CMK (cell line): ENCODE results near the gene FAM216A.
"Not testable (repeated sequence)": the region's sequence is repeated elsewhere in the genome, so short reads cannot be mapped to it uniquely, and the experiment has no call there.

ENCODE experiments used
- DNase-seq: peaks from one replicate; pipeline ENCODE4 v3.0.0-alpha.2; 2010; ENCODE audit warnings: low read depth

The FAM216A gene, protein sequence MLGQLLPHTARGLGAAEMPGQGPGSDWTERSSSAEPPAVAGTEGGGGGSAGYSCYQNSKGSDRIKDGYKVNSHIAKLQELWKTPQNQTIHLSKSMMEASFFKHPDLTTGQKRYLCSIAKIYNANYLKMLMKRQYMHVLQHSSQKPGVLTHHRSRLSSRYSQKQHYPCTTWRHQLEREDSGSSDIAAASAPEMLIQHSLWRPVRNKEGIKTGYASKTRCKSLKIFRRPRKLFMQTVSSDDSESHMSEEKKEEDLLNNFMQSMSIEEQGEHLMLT

DNA sequence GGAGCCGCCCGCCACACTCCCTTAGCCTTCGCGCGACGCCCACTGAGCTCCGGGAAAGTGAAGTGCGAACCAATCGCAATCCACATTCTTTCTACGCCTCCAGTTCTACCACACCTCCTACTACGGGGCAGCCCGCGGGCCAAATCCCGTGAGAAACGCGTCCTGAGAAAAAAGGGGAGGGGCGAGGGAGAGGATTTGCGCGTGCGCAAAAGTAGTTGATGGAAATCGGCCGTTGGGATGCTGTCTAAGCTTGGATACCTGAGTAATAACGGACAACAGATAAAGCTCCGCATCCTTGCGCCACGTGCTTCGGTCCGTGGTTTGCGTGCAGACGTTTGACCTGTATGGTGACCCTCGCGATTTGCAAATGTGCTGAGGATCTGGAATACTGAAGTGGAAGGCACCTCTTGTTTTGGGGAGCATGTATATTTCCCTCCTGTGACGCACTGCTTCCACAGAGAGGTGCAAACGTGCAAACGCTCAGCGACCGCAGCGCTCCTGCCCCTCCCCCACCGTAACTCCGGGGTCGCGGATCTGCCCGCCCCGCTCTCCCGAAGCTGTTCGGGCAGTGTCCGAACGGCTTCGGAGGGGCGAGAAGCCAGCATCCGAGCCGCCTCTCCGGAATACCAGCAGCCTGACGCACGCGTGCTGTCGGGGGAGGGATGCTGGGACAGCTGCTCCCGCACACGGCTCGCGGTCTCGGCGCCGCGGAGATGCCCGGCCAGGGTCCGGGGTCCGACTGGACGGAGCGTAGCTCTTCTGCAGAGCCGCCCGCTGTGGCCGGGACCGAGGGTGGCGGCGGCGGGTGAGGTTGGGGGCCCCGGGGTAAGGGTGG, at the start of gene FAM216A, which contains the start of gene GPN3:
FAM216A (plus strand) TSS at position 632 of the 835 bp plus-strand sequence; CDS start at position 663, 31 bp downstream.
GPN3 (minus strand) TSS at position 44 of the 835 bp plus-strand sequence. CDS start 54 bp downstream, outside the sequence.
- peak; percentile 89 for DNase-seq

DNA sequence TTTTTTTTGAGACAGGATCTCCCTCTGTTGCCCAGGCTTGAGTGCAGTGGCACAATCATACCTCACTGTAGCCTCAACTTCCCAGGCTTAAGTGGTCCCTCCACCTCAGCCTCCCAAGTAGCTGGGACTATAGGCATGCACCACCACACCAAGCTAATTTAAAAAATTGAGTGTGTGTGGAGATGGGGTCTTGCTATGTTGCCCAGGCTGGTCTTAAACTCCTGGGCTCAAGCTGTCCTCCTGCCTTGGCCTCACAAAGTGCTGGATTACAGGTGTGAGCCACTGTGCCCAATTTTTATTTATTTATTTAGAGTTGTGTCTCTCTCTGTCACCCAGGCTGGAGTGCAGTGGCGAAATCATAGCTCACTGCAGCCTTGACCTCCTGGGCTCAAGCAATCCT, 48.0 kb upstream of the FAM216A start:
- DNase-seq, result not testable (repeated sequence)

DNA sequence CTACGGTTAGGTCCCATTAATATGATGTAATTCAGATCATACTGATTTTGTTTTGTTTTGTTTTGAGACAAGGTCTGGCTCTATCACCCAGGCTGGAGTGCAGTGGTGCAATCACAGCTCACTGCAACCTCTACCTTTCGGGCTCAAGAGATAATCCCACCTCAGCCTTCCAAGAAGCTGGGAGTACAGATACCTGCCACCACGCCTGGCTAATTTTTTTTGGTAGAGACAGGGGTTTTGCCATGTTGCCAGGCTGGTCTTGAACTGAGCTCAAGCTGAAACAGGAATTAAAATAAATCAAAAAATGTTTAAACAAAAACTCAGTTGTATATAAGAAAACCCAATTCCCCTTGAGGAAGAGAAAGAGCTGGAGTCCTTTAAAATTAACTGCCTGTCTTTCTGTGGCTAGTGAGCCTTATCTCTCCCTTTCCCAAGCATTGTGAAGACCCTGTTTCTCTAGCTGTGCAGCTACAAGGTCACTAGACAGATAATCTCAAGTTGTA, 47.4 kb upstream of the FAM216A start:
- DNase-seq, result no peak

DNA sequence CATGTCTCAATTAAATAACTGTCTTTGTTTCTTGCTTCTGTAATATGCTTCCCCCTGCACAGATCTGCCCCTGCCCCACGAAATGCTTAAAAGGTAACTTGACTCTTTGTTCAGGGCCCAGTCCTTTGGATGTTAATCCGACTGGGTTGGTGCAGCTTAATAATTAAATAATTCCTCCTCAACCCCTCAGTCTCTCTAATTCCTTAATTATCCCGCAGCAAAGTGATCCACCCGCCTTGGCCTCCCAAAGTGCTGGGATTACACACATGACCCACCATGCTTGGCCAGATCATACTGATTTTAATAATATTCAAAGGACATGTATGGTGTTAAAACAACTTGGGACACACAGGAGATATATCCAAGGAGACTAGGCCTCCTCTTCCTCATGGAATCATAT, 46.9 kb upstream of the FAM216A start:
- no peak for DNase-seq

DNA sequence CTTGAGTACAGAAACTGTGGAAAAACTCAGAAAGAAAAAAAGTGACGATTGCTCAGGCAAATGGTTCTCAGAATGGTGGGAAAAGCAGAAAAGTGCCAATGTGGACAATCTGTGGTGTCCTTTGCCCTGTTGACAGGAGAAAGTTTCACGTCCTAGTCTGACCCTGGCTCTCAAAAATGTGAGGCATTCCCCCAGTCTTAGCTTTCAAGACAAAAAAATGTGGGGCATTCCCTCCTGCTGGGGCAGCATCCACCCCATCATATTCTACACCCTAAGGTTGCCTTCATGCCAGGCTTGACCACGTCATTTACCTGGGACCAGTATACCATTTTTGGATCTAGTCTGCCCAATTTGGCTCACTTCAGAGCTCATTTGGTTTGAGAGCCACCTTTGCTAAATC, 44.4 kb upstream of the FAM216A start:
- no peak for DNase-seq

DNA sequence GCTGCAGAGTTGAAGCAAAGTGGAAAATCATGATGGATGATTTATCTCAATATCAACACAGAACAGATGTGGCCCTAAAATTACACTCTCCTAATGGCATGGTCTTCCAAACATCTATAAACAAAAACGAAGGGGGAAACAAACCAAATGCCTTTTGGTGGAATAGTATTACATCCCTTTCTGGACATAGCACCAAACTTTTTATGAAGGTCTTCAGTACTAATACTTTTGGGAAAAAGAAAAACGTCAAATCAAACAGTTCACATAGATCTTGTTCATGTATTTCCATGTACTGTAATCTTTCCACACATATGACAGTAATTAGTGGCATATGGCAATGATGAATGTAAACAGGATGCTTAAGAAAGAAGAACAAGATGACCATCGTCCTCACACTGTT, 42.2 kb upstream of the FAM216A start:
- no peak for DNase-seq

DNA sequence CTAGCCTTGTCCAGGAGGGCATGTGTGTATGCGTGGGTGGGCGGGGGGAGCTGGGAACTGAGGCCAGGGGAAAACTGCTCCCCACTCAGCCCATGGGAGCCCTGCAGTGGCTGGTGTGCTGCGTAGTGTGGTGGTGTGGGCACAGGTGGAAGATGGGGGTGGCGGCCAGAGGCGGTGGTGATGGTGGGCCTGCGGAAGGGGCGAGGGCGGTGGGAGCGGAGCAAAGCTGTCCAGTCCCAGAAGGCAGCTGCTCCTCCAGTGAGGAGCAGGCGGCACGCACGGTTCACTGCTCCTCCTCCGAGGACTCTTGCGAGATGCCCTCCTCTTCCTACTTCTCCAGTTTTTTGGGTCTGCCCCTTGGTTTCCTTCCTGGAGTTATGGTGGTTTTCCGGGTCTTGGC, 39.0 kb upstream of the FAM216A start:
- DNase-seq, result not testable (repeated sequence)

DNA sequence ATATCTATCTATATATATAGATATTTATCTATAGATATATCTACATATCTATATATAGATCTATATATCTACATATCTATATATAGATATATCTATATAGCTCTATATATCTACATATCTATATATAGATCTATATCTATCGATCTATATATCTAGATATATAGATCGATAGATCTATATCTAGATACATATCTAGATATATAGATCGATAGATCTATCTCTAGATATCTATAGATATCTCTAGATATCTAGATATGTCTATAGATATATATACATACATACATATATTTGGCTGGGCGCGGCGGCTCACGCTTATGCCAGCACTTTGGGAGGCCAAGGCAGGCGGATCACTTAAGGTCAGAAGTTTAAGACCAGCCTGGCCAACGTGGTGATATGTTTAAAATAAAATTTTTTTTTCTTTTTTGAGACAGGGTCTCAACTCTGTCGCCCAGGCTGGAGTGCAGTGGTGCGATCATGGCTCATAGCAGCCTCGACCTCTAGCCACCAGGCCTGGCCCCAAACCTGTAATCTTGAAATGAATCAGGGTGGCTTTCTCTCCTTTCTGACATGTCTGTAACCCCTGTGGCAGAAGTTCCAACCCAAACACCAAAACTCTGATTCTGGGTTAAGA, 36.6 kb upstream of the FAM216A start:
- no peak for DNase-seq

DNA sequence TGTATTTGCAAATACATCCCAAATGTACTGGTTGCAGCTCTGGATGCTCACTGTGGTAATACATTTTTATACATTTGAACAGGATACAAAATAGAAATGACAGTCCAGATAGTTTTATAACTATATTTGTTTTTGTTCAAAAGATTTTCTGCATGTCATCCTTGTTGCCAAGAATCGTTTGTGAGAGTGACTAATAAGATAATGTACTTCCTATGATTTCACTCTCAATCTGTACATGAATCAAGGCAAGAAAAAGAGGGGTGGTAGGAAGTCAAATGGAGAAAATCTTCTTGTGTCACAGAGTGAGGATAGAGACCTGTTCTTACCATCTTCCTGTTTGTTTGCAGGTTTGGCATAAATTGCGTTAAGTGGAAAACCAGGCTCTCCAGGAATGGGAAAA, 32.4 kb upstream of the FAM216A start:
- no peak for DNase-seq

DNA sequence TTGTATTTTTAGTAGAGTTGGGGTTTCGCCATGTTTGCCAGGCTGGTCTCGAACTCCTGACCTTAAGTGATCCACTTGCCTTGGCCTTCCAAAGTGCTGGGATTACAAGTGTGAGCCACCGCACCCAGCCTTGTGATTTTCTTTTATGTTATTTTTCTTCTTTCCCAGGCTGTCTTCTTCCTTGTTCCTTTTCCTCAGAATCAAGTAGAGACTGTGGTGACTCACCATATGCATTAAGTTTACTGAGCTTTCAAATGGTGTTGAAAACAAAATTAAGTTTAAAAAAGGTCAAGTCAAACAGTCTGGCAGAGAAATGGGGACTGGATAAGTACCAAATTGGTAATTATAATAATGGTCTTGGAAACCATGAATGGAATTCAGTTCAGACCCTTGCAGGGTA, 24.2 kb upstream of the FAM216A start:
- DNase-seq, result no peak

DNA sequence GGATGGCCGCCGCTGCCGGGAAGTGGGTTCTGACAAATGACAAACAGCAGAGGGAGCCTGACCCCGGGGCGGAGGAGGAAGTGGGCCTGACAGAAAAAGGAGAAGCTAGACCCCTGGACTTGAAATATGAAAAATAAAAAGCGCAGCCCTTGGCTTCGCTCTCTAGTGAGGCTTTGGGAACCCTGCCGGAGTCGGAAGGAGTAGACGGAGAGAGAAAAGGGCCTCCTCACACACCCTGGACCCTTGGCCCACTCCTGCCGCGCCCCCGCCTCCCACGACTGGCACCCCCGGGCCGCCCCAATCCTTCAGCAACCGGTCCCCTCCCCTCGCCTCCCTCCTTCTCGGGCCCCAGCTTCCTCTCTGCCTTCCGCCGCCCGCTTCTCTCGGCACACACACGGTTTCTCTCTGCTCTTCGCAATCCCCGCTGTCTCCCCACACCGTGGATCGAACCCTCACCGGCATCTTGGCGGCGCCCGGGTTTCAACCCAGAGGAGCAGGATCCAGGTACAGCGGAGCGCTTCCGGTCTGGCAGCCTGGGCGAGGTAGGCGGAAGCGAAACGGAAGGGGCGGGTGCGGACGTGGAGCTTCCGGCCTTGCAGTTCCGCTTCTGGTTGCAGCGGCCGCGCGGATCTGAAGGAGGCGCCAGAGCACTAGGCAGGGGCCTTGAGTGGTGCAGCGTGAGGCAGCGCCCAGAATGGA, 18.7 kb upstream of the FAM216A start, which contains the start of gene ARPC3:
ARPC3 (minus strand) TSS at position 539 of the 699 bp plus-strand sequence; CDS start at position 462, 77 bp downstream.
- DNase-seq, result peak; percentile 92

DNA sequence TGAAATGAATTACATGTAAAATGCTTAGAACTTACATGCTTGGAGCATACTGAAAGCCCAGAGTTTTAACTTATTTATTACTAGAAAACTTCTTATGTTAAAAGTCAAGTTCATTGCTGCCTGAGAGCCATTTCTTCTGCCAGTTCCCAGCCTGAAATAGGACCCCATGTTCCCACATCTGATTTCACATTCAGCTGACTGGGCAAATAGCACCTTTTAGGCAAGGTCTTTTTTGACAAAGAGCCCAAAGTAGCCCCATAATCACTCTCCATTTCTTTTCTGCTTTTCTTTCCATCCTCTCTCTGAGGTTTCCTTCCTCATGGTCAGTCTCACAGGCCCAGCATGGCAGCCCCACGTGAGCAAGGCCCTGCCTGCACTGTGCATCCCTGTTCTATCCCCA, 17.4 kb upstream of the FAM216A start:
- DNase-seq, result no peak

DNA sequence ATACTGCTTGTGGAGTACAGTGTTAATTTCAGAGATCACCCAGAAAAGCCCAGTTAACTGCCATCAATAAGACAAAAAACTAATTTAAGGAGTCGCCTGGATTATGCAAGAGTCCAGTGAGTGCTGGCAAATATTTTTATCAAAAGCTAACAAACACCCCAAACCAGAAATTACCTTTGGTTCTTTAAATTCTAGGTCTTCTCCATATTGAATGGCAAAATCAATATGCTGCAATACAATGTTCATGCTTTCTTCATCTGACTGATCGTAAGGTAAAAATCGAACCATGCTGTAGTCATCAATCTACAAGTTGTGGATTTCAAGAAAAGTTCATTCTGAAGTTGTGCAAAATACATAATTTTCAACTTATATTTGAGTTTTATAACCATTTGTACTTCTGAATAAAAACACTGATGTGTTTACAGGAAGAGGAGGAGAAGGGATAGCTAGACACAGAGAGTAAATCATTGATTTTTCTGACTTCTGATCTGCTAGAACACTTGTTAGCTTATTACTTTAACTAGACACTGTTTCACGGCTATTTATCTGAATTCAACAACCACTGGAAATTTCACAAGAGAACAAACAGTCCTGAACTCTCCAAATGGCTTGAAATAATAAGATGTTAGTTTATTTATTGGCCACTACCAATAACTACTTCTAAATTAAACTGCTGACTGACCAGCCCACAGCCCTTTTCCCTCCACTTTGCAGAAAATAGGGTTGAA, 14.9 kb upstream of the FAM216A start:
- no peak for DNase-seq

DNA sequence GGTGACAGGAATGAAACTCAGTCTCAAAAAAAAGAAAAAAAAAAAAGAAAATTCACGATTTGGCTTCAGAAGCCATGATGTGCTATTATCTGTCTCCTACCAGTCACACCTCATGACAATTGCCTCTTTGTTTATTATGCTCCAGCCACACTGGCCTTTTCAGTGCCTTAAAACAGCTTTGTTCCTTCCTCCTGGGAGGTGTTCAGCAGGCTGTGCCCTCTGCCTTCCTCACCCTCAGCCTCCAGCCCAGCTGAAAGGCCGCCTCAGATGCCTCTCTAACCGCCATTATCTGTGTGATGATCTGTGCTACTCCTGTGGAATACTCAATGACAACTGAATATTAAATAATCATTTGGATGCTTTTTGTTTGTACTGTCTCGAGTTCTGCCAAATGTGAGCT, 9.9 kb upstream of the FAM216A start:
- no peak for DNase-seq

DNA sequence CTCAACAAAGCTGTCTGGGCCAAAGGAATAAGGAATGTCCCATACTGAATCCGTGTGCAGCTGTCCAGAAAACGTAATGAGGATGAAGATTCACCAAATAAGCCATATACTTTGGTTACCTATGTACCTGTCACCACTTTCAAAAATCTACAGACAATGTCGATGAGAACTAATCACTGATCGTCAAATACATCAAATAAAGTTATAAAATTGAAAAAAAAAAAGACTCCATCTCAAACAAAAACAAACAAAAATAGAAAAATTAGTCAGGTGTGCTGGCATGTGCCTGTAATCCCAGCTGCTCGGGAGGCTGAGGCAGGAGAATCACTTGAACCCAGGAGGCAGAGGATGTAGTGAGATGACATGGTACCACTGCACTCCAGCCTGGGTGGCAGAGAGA, 7.5 kb upstream of the FAM216A start:
- not testable (repeated sequence) for DNase-seq

DNA sequence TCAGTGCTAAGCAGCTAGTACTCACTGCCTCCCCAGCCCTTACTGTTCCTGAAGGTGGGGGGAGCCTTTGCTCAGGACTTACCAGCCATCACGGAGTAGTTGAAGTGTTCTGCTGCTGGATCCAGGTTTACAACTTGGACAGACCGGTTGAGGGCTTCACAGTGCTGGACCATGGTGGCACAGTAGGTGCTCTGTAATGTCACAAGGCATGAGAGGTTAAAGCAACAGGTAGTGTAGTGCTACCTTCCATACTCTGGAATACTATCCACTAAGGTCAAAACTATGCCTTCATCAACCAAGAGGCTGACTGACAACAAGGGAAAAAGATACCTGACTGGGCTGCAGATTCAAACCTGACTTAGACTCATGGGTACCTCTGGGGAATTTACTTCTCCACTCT, 3.6 kb upstream of the FAM216A start:
- DNase-seq, result no peak

DNA sequence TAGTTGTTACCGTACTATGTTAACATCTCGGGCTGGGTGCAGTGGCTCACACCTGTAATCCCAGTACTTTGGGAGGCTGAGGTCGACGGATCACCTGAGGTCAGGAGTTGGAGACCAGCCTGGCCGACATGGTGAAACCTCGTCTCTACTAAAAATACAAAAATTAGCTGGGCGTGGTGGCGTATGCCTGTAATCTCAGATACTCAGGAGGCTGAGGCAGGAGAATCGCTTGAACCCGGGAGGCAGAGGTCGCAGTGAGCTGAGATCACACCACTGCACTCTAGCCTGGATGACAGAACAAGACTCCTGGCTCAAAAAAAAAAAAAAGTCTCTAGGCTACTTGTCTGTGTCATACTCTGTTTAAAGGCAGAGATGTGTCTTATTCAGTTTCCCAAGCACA, 2.9 kb upstream of the FAM216A start:
- not testable (repeated sequence) for DNase-seq

DNA sequence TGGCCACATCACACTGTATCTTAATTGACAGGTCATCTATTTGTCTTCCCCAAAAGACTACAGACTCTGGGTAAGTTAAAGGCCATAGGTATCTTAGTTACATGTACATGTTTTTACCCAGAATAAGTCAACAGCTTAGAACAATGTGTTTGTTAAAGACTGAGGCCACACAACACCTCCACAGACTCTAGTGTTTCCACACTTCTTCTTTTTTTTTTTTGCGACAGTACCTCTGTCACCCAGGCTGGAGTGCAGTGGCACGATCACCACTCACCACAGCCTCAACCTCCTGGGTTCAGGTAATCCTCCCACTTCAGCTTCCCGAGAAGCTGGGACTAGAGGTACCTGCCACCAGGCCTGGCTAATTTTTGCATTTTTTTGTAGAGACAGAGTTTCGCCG, 1.9 kb upstream of the FAM216A start:
- DNase-seq, result no peak

DNA sequence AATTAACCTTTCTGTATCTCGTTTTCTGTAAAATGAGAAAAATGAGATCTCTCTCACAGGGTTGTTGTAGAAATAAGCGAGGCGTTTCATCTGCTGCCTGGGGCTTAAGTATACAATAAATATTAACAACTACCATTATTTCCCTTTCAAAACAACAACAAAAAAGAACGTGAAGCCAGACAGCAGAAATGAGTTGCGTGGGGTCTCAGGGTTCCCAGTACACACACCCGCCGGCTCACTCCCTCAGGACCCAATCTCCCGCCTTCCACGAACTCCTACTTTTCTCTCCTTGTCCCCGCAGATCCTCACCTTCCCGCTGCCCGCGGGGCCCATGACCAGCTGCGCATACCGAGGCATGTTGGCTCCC, 815 bp upstream of the FAM216A start:
- no peak for DNase-seq

DNA sequence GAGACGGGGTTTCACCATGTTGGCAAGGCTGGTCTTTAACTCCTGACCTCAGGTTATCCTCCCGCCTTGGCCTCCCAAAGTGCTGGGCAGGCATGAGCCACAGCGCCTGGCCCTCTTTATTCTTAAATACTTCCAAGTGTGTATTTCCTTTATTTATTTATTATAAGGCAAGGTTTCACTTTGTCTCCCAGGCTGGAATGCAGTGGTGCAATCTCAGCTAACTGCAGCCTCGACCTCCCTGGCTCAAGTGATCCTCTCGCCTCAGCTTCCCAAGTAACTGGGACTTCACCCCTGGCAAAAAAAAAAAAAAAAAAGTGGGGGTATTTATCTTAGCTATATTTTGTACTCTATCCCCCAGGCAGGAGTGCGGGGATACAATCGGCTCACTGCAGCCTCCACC, 6.8 kb downstream of the FAM216A start:
- DNase-seq, result no peak

DNA sequence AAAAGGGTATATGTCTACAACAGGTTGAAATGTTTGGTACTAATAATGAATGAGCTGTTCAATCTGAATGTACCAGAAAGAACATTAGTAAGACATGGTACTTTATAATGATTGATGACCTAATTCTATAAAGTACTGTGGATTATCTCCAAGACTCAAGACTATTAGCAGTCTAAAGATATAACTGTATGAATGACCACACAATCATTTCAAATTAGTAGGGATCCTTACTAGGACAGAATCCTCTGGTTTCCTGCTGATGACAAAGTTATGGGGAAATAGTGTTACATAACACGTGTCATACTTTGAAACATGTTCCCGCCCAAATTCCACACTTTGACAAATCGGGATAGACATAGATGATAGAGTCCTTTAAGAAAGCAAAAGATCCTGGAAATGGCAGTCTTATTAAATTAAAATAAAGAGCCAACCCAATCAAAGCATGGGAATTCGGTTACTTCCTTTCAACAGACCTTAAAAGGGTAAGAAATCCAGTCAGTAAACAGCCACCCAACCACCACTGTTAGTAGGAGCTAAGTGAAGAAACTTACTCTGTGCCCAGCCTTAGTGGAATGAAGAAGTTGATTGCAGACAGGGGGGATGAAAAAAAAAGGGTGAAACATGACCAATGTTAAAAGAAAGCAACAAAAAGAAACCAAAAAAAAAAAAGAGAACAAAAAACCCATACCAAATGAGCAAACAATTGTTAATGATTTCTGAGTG, 30.5 kb downstream of the FAM216A start:
- DNase-seq, result no peak
